ENCODE results near the gene FGF14.

The FGF14 gene

DNA sequence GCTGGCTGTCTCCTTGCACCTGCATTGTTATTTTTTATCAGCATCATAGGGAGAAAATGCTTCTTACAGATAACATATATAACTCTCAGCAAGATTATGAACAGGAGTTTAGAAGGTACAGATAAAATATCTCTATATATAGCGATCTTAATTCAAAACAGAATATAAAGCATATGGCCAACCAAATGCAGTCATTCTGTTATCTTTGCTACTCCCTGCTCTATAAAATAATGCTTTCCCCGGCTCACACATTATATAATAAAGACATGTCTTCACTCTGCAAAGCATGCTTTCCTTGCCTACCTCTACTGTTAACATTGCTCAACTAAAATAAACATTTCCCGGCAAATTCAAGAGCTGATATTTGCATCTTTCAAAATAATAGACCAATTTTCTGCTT lies 161.7 kb downstream of the FGF14 start:
- peaks cover 0 to 26% (median 0%) of the 10 kb centered on the region in 5 donors for H3K4me1 ChIP-seq (ENCODE audit: control insufficient read depth in 5 of 5, insufficient read depth in 5 of 5, low read length in 5 of 5)

DNA sequence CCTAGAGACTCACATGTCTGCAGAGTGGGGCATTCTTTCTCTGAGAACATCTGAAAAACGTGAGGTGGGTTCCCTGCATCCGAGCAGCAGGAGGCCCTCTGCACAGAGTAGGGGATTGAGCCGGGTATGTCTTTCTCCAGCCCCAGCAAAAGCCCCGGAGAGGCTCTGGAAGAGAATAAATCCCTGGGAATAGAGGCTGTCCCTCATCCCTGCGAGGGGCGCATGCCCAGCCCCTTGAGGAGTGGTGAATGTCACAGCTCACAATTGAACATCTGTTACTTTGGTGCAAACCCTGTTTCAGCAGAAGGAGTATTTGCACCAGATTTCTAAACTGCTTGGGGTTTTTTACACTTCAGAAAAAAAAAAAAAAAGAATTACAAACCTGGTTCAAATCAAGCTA lies 164.6 kb downstream of the FGF14 start:
- H3K9me3 ChIP-seq (ENCODE audit: control insufficient read depth in 5 of 5, low read length in 5 of 5) = no peaks in the 10 kb centered on the region
- peaks cover 0 to 26% (median 0%) of the 10 kb centered on the region in 5 donors for H3K4me1 ChIP-seq (ENCODE audit: control insufficient read depth in 5 of 5, insufficient read depth in 5 of 5, low read length in 5 of 5)
- no peak overlapping the region for H3K27ac ChIP-seq (ENCODE audit: low read depth, low read length)
- no peak overlapping the region for H3K9ac ChIP-seq (ENCODE audit: low read length in 5 of 5)
- no peak overlapping the region for H3K4me3 ChIP-seq (ENCODE audit: low read depth in 1 of 5, low read length in 5 of 5)
- peaks cover 0 to 5% (median 0%) of the 10 kb centered on the region in 5 donors for H3K27me3 ChIP-seq (ENCODE audit: control insufficient read depth in 5 of 5, insufficient read depth in 4 of 5, low read length in 5 of 5)
- no peaks in the 10 kb centered on the region for H3K36me3 ChIP-seq (ENCODE audit: control insufficient read depth in 5 of 5, insufficient read depth in 5 of 5, low read length in 5 of 5)

More for the DNA sequence above, 161.7 kb downstream of the FGF14 start:
- no peak overlapping the region for H3K4me3 ChIP-seq (ENCODE audit: low read depth in 1 of 5, low read length in 5 of 5)
- H3K27ac ChIP-seq (ENCODE audit: low read depth, low read length) = no peak overlapping the region
- no peak overlapping the region for H3K9ac ChIP-seq (ENCODE audit: low read length in 5 of 5)
- no peaks in the 10 kb centered on the region for H3K9me3 ChIP-seq (ENCODE audit: control insufficient read depth in 5 of 5, low read length in 5 of 5)
- no peaks in the 10 kb centered on the region for H3K36me3 ChIP-seq (ENCODE audit: control insufficient read depth in 5 of 5, insufficient read depth in 5 of 5, low read length in 5 of 5)
- H3K27me3 ChIP-seq (ENCODE audit: control insufficient read depth in 5 of 5, insufficient read depth in 4 of 5, low read length in 5 of 5) = peaks cover 0 to 5% (median 0%) of the 10 kb centered on the region in 5 donors

DNA sequence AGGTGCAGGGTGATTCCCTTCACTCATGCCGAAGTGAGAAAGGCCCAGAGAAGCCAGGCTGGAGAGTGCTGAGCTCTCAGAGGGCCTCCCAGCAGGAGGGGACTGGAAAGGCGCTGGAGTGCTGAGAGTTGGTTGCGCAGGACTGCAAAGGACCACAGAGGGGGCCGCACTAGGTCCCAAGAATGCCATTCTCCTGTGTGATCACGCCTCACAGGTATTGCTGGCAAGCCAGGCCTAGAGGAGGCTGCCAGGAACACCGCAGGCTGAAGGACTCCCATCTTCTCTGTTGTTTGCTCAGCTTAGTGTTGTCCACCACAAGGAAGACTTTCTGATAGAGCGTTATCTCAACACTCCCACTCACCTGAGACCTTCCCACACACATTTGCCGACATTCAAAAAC lies 165.0 kb downstream of the FGF14 start:
- Histone ChIP-seq H3K9ac (ENCODE audit: low read length in 5 of 5) (no peak overlapping the region), H3K4me3 (ENCODE audit: low read depth in 1 of 5, low read length in 5 of 5) (no peak overlapping the region), H3K4me1 (ENCODE audit: control insufficient read depth in 5 of 5, insufficient read depth in 5 of 5, low read length in 5 of 5) (peaks cover 0 to 26% (median 0%) of the 10 kb centered on the region in 5 donors), H3K27me3 (ENCODE audit: control insufficient read depth in 5 of 5, insufficient read depth in 4 of 5, low read length in 5 of 5) (peaks cover 0 to 5% (median 0%) of the 10 kb centered on the region in 5 donors), H3K36me3 (ENCODE audit: control insufficient read depth in 5 of 5, insufficient read depth in 5 of 5, low read length in 5 of 5) (no peaks in the 10 kb centered on the region), H3K27ac (ENCODE audit: low read depth, low read length) (no peak overlapping the region), H3K9me3 (ENCODE audit: control insufficient read depth in 5 of 5, low read length in 5 of 5) (no peaks in the 10 kb centered on the region)

DNA sequence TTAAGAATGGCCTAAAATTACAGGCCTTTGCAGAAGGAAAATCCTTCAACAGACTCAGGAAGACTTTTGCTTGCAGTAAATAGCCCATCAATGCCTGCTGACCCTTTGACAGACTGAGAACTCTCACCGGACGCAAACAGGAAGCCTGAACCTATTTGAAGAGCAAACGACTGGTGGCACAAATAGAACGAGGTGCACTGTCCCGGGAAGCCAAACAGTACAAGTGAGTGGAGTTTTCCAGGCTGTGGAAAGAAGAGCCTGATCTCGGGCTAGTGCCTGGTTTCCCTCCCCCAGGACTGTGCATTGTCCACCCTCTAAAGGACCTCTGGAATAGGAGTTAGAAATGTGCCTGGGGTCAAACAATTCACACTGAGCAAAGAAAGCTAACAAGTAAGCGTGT lies 165.5 kb downstream of the FGF14 start:
- Histone ChIP-seq H3K36me3 (ENCODE audit: control insufficient read depth in 5 of 5, insufficient read depth in 5 of 5, low read length in 5 of 5) (no peaks in the 10 kb centered on the region), H3K9me3 (ENCODE audit: control insufficient read depth in 5 of 5, low read length in 5 of 5) (no peaks in the 10 kb centered on the region), H3K4me3 (ENCODE audit: low read depth in 1 of 5, low read length in 5 of 5) (no peak overlapping the region), H3K27ac (ENCODE audit: low read depth, low read length) (no peak overlapping the region), H3K27me3 (ENCODE audit: control insufficient read depth in 5 of 5, insufficient read depth in 4 of 5, low read length in 5 of 5) (peaks cover 0 to 5% (median 0%) of the 10 kb centered on the region in 5 donors), H3K9ac (ENCODE audit: low read length in 5 of 5) (no peak overlapping the region), H3K4me1 (ENCODE audit: control insufficient read depth in 5 of 5, insufficient read depth in 5 of 5, low read length in 5 of 5) (peaks cover 0 to 22% (median 0%) of the 10 kb centered on the region in 5 donors)

DNA sequence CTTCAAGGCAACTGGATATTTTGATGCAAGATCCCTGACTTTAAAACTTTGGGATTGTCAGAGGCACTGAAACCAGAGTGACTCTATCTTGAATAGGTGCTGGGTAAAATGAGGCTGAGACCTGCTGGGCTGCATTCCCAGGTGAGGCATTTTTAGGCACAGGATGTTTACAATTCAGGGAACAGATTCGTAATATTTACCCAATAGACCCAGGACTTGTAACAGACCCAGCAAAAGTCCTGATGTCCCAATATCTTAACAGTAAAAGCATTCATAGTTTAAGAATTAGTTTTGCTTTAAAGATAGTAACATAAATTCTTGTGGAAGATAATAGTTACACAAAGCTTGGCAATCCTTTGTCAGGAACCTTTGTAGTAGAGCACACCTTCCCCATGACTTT lies 166.2 kb downstream of the FGF14 start:
- H3K36me3 ChIP-seq (ENCODE audit: control insufficient read depth in 5 of 5, insufficient read depth in 5 of 5, low read length in 5 of 5) = no peaks in the 10 kb centered on the region
- no peak overlapping the region for H3K27ac ChIP-seq (ENCODE audit: low read depth, low read length)
- peaks cover 0 to 5% (median 0%) of the 10 kb centered on the region in 5 donors for H3K27me3 ChIP-seq (ENCODE audit: control insufficient read depth in 5 of 5, insufficient read depth in 4 of 5, low read length in 5 of 5)
- peaks cover 0 to 22% (median 0%) of the 10 kb centered on the region in 5 donors for H3K4me1 ChIP-seq (ENCODE audit: control insufficient read depth in 5 of 5, insufficient read depth in 5 of 5, low read length in 5 of 5)
- H3K9ac ChIP-seq (ENCODE audit: low read length in 5 of 5) = no peak overlapping the region
- H3K9me3 ChIP-seq (ENCODE audit: control insufficient read depth in 5 of 5, low read length in 5 of 5) = no peaks in the 10 kb centered on the region
- no peak overlapping the region for H3K4me3 ChIP-seq (ENCODE audit: low read depth in 1 of 5, low read length in 5 of 5)

DNA sequence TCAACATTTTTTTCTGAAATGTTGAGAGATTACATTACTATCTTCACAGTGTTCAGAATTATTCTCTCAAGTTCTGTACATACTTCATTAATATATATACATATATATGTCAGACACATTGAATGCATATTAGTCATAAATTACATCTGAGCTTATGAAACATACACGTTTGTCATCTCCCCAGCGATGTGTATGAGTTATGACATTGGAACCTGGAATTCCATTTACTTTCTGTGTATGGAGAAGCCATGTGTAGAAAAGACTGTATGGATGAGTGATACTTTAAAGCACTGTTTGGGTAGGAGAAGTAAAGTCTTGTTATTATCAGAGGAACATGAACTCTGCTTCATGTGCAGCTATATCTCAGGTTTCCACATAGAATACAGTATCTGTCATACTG lies 167.2 kb downstream of the FGF14 start:
- no peak overlapping the region for H3K27ac ChIP-seq (ENCODE audit: low read depth, low read length)
- H3K36me3 ChIP-seq (ENCODE audit: control insufficient read depth in 5 of 5, insufficient read depth in 5 of 5, low read length in 5 of 5) = no peaks in the 10 kb centered on the region
- H3K4me3 ChIP-seq (ENCODE audit: low read depth in 1 of 5, low read length in 5 of 5) = no peak overlapping the region
- peaks cover 0 to 22% (median 0%) of the 10 kb centered on the region in 5 donors for H3K4me1 ChIP-seq (ENCODE audit: control insufficient read depth in 5 of 5, insufficient read depth in 5 of 5, low read length in 5 of 5)
- H3K9ac ChIP-seq (ENCODE audit: low read length in 5 of 5) = no peak overlapping the region
- H3K9me3 ChIP-seq (ENCODE audit: control insufficient read depth in 5 of 5, low read length in 5 of 5) = no peaks in the 10 kb centered on the region
- H3K27me3 ChIP-seq (ENCODE audit: control insufficient read depth in 5 of 5, insufficient read depth in 4 of 5, low read length in 5 of 5) = peaks cover 0 to 5% (median 0%) of the 10 kb centered on the region in 5 donors

DNA sequence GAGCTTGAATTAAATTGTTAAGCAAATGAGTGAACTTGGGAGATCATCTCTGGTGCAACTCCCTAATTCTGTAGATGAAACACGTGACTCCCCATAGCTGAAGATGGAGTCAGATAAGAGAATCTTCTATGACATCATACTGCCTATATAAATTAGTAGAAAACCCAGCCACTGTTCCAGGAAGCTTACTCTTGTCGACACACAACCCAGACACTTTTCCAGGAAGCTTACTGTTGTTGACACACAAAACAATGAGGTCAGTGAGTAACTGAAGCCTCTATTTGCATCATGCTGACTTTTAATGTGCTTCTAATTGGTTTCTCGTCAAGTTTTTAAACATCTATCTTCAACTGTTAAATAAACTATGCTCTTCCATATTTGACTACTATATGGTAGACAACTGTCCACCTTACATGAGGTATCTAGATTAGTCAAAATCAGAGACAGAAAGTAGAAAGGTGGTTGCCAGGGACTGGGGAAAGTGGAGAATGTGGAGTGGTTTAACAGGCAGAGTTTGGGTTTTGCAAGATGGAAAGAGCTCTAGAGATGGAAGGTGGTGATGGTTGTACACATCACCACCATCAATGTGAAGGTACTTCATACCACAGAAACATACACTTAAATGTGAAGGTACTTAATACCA lies 168.2 kb downstream of the FGF14 start:
- Histone ChIP-seq H3K4me3 (ENCODE audit: low read depth in 1 of 5, low read length in 5 of 5) (no peak overlapping the region), H3K27ac (ENCODE audit: low read depth, low read length) (no peak overlapping the region), H3K9ac (ENCODE audit: low read length in 5 of 5) (no peak overlapping the region), H3K27me3 (ENCODE audit: control insufficient read depth in 5 of 5, insufficient read depth in 4 of 5, low read length in 5 of 5) (peaks cover 0 to 5% (median 0%) of the 10 kb centered on the region in 5 donors), H3K4me1 (ENCODE audit: control insufficient read depth in 5 of 5, insufficient read depth in 5 of 5, low read length in 5 of 5) (peaks cover 0 to 22% (median 0%) of the 10 kb centered on the region in 5 donors), H3K36me3 (ENCODE audit: control insufficient read depth in 5 of 5, insufficient read depth in 5 of 5, low read length in 5 of 5) (no peaks in the 10 kb centered on the region), H3K9me3 (ENCODE audit: control insufficient read depth in 5 of 5, low read length in 5 of 5) (no peaks in the 10 kb centered on the region)

DNA sequence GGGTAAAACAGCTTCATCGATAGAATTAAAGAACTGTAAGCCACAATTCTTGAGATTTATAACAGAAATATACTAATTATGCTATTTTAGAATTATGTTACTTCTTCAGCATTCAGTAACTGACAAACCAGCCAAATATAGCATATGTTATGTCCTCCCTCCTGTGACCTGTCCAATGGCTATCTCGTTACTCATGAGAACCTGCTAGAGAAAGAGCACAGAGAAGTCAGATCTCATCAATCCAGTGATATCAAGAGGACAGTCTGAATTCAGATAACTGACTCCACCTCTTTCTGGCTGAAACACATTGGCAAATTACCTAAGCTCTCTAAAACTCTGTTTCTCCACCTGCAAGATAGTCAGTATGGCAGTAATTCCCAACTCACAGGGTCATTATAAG lies 170.4 kb downstream of the FGF14 start:
- H3K9ac ChIP-seq (ENCODE audit: low read length in 5 of 5) = no peak overlapping the region
- no peak overlapping the region for H3K27ac ChIP-seq (ENCODE audit: low read depth, low read length)
- H3K36me3 ChIP-seq (ENCODE audit: control insufficient read depth in 5 of 5, insufficient read depth in 5 of 5, low read length in 5 of 5) = no peaks in the 10 kb centered on the region
- H3K9me3 ChIP-seq (ENCODE audit: control insufficient read depth in 5 of 5, low read length in 5 of 5) = no peaks in the 10 kb centered on the region
- no peak overlapping the region for H3K4me3 ChIP-seq (ENCODE audit: low read depth in 1 of 5, low read length in 5 of 5)
- H3K27me3 ChIP-seq (ENCODE audit: control insufficient read depth in 5 of 5, insufficient read depth in 4 of 5, low read length in 5 of 5) = peaks cover 0 to 2% (median 0%) of the 10 kb centered on the region in 5 donors
- H3K4me1 ChIP-seq (ENCODE audit: control insufficient read depth in 5 of 5, insufficient read depth in 5 of 5, low read length in 5 of 5) = peaks cover 0 to 13% (median 0%) of the 10 kb centered on the region in 5 donors

DNA sequence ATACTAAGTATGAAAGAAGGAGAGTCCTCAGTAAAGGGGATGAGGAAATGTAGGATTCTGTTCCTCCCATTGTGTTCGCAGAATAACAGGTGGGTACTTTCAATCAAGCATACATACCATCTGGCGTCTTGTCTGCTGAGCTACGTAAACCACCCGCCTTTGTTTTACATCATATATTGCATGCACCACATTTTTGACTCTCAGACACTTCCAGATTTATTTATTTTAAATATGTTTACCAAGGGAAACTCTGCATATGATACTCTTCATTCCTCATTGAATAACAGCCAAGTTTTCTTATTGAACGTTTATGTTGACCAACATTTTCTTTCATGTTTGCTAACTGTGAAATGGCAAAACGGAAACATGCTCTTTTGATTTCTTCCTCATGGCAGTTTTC lies 174.1 kb downstream of the FGF14 start:
- Histone ChIP-seq H3K4me1 (ENCODE audit: control insufficient read depth in 5 of 5, insufficient read depth in 5 of 5, low read length in 5 of 5) (no peaks in the 10 kb centered on the region), H3K36me3 (ENCODE audit: control insufficient read depth in 5 of 5, insufficient read depth in 5 of 5, low read length in 5 of 5) (no peaks in the 10 kb centered on the region), H3K9me3 (ENCODE audit: control insufficient read depth in 5 of 5, low read length in 5 of 5) (no peaks in the 10 kb centered on the region), H3K4me3 (ENCODE audit: low read depth in 1 of 5, low read length in 5 of 5) (no peak overlapping the region), H3K27me3 (ENCODE audit: control insufficient read depth in 5 of 5, insufficient read depth in 4 of 5, low read length in 5 of 5) (no peaks in the 10 kb centered on the region), H3K27ac (ENCODE audit: low read depth, low read length) (no peak overlapping the region), H3K9ac (ENCODE audit: low read length in 5 of 5) (no peak overlapping the region)

DNA sequence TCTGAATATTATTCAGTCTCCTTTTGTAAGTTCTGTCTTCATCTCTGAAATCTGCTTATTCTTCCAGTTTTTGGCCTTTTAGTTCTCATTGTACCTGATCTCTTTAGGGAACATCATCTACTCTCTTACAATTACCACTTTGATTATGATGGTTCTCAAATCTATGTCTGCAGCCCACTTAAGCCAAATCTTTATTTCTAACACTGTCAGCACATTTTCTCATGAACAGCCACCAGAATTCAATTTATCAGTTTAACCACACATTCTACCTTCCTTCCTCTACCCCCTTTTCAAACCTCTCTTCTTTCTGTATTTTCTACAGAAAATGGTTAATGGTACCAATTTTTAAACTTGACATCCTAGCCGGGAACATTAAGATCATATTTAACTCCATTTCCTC lies 175.3 kb downstream of the FGF14 start:
- Histone ChIP-seq H3K27ac (ENCODE audit: low read depth, low read length) (no peak overlapping the region), H3K27me3 (ENCODE audit: control insufficient read depth in 5 of 5, insufficient read depth in 4 of 5, low read length in 5 of 5) (no peaks in the 10 kb centered on the region), H3K9ac (ENCODE audit: low read length in 5 of 5) (no peak overlapping the region), H3K9me3 (ENCODE audit: control insufficient read depth in 5 of 5, low read length in 5 of 5) (no peaks in the 10 kb centered on the region), H3K36me3 (ENCODE audit: control insufficient read depth in 5 of 5, insufficient read depth in 5 of 5, low read length in 5 of 5) (no peaks in the 10 kb centered on the region), H3K4me1 (ENCODE audit: control insufficient read depth in 5 of 5, insufficient read depth in 5 of 5, low read length in 5 of 5) (no peaks in the 10 kb centered on the region), H3K4me3 (ENCODE audit: low read depth in 1 of 5, low read length in 5 of 5) (no peak overlapping the region)
